T-helper 2 cell treated with Interferon-gamma antibody and Interleukin-4, amounts not matched to agents 5 μg/mL and 100 μg/mL, for 36 hours (primary cell): Measurements from ENCODE around the gene ASMT.
"Not testable (repeated sequence)": the region's sequence is repeated elsewhere in the genome, so short reads cannot be mapped to it uniquely, and the experiment has no call there.

ENCODE experiments used
- DNase-seq: peaks from one replicate; pipeline ENCODE4 v3.0.0; 2021; ENCODE audit warnings: low spot score
- H3K27ac Mint-ChIP-seq: one replicate; pipeline ENCODE4 v1.8.0; 2021; ENCODE audit warnings: mild to moderate bottlenecking, mixed read lengths
- H3K27me3 Mint-ChIP-seq: one replicate; pipeline ENCODE4 v1.8.0; 2021; ENCODE audit warnings: low read depth, mixed read lengths
- H3K36me3 Mint-ChIP-seq: one replicate; pipeline ENCODE4 v1.8.0; 2021; ENCODE audit warnings: low read depth, mixed read lengths
- H3K4me1 Mint-ChIP-seq: one replicate; pipeline ENCODE4 v1.8.0; 2021; ENCODE audit warnings: low read depth, mixed read lengths
- H3K4me3 Mint-ChIP-seq: one replicate; pipeline ENCODE4 v1.8.0; 2022; ENCODE audit warnings: mild to moderate bottlenecking, moderate library complexity, mixed read lengths
- H3K9me3 Mint-ChIP-seq: one replicate; pipeline ENCODE4 v1.8.0; 2021; ENCODE audit warnings: mixed read lengths

Gene ASMT

GRCh38 chrX:1602299-1602698, 12.6 kb upstream of the ASMT start:
- DNase-seq, result no peak
- Mint-ChIP-seq H3K36me3 (peaks cover 48% of the 10 kb centered on the region), H3K27me3 (no peaks in the 10 kb centered on the region), H3K9me3 (no peaks in the 10 kb centered on the region), H3K4me3 (no peak overlapping the region), H3K27ac (no peak overlapping the region), H3K4me1 (no peaks in the 10 kb centered on the region)

- no peak for DNase-seq
- H3K9me3 Mint-ChIP-seq, result no peaks in the 10 kb centered on the region
- H3K4me3 Mint-ChIP-seq, result no peak overlapping the region
- H3K4me1 Mint-ChIP-seq, result no peaks in the 10 kb centered on the region
- peaks cover 27% of the 10 kb centered on the region for H3K36me3 Mint-ChIP-seq
- no peaks in the 10 kb centered on the region for H3K27me3 Mint-ChIP-seq
- H3K27ac Mint-ChIP-seq, result no peak overlapping the region
Observed at GRCh38 chrX:1606496-1606895, 8.4 kb upstream of the ASMT start.

- Mint-ChIP-seq H3K27me3 (no peaks in the 10 kb centered on the region), H3K27ac (no peak overlapping the region), H3K4me3 (no peak overlapping the region), H3K9me3 (no peaks in the 10 kb centered on the region), H3K36me3 (peaks cover 8% of the 10 kb centered on the region), H3K4me1 (no peaks in the 10 kb centered on the region)
- no peak for DNase-seq
Observed at GRCh38 chrX:1609311-1609710, 5.5 kb upstream of the ASMT start.

- H3K4me3 Mint-ChIP-seq, result no peak overlapping the region
- H3K9me3 Mint-ChIP-seq, result no peaks in the 10 kb centered on the region
- peaks cover 6% of the 10 kb centered on the region for H3K36me3 Mint-ChIP-seq
- no peak overlapping the region for H3K27ac Mint-ChIP-seq
- no peaks in the 10 kb centered on the region for H3K4me1 Mint-ChIP-seq
- no peaks in the 10 kb centered on the region for H3K27me3 Mint-ChIP-seq
- DNase-seq, result no peak
Observed at GRCh38 chrX:1609762-1610161, 5.1 kb upstream of the ASMT start.

GRCh38 chrX:1610166-1610565, 4.7 kb upstream of the ASMT start:
- H3K27me3 Mint-ChIP-seq, result no peaks in the 10 kb centered on the region
- H3K27ac Mint-ChIP-seq, result no peak overlapping the region
- no peak overlapping the region for H3K4me3 Mint-ChIP-seq
- no peaks in the 10 kb centered on the region for H3K9me3 Mint-ChIP-seq
- DNase-seq, result no peak
- peaks cover 3% of the 10 kb centered on the region for H3K36me3 Mint-ChIP-seq
- no peaks in the 10 kb centered on the region for H3K4me1 Mint-ChIP-seq

GRCh38 chrX:1610736-1611135, 4.1 kb upstream of the ASMT start:
- Mint-ChIP-seq H3K9me3 (no peaks in the 10 kb centered on the region), H3K4me1 (no peaks in the 10 kb centered on the region), H3K27ac (no peak overlapping the region), H3K27me3 (no peaks in the 10 kb centered on the region), H3K4me3 (no peak overlapping the region), H3K36me3 (no peaks in the 10 kb centered on the region)
- no peak for DNase-seq

- Mint-ChIP-seq H3K4me1 (no peaks in the 10 kb centered on the region), H3K36me3 (no peaks in the 10 kb centered on the region), H3K9me3 (no peaks in the 10 kb centered on the region), H3K27me3 (no peaks in the 10 kb centered on the region), H3K27ac (no peak overlapping the region), H3K4me3 (no peak overlapping the region)
- DNase-seq, result no peak
Observed at GRCh38 chrX:1612641-1613286, 2.1 kb upstream of the ASMT start.

- H3K27me3 Mint-ChIP-seq, result no peaks in the 10 kb centered on the region
- H3K4me3 Mint-ChIP-seq, result no peak overlapping the region
- H3K36me3 Mint-ChIP-seq, result no peaks in the 10 kb centered on the region
- H3K27ac Mint-ChIP-seq, result no peak overlapping the region
- H3K9me3 Mint-ChIP-seq, result no peaks in the 10 kb centered on the region
- DNase-seq, result no peak
- peaks cover 4% of the 10 kb centered on the region for H3K4me1 Mint-ChIP-seq
Observed at GRCh38 chrX:1618689-1619088, 3.8 kb downstream of the ASMT start.

GRCh38 chrX:1623691-1624090, 8.8 kb downstream of the ASMT start:
- no peaks in the 10 kb centered on the region for H3K9me3 Mint-ChIP-seq
- no peak overlapping the region for H3K27ac Mint-ChIP-seq
- no peak overlapping the region for H3K4me3 Mint-ChIP-seq
- no peaks in the 10 kb centered on the region for H3K36me3 Mint-ChIP-seq
- H3K4me1 Mint-ChIP-seq, result peaks cover 4% of the 10 kb centered on the region
- DNase-seq, result no peak
- no peaks in the 10 kb centered on the region for H3K27me3 Mint-ChIP-seq

GRCh38 chrX:1624158-1624860, 9.4 kb downstream of the ASMT start:
- H3K36me3 Mint-ChIP-seq, DNase-seq, H3K9me3 Mint-ChIP-seq, H3K4me3 Mint-ChIP-seq, H3K4me1 Mint-ChIP-seq, H3K27me3 Mint-ChIP-seq, H3K27ac Mint-ChIP-seq: not testable (repeated sequence)

- H3K9me3 Mint-ChIP-seq, DNase-seq, H3K27me3 Mint-ChIP-seq, H3K4me1 Mint-ChIP-seq, H3K4me3 Mint-ChIP-seq, H3K27ac Mint-ChIP-seq, H3K36me3 Mint-ChIP-seq: not testable (repeated sequence)
Observed at GRCh38 chrX:1624861-1625215, 10.0 kb downstream of the ASMT start.

- H3K36me3 Mint-ChIP-seq, result no peaks in the 10 kb centered on the region
- no peaks in the 10 kb centered on the region for H3K4me1 Mint-ChIP-seq
- H3K27me3 Mint-ChIP-seq, result no peaks in the 10 kb centered on the region
- H3K9me3 Mint-ChIP-seq, result no peaks in the 10 kb centered on the region
- DNase-seq, result no peak
- H3K4me3 Mint-ChIP-seq, result no peak overlapping the region
- no peak overlapping the region for H3K27ac Mint-ChIP-seq
Observed at GRCh38 chrX:1629244-1629643, 14.4 kb downstream of the ASMT start.

- Mint-ChIP-seq H3K36me3 (peaks cover 2% of the 10 kb centered on the region), H3K4me1 (peaks cover 3% of the 10 kb centered on the region), H3K27ac (no peak overlapping the region), H3K4me3 (no peak overlapping the region), H3K9me3 (peaks cover 19% of the 10 kb centered on the region), H3K27me3 (peaks cover 4% of the 10 kb centered on the region)
- no peak for DNase-seq
Observed at GRCh38 chrX:1646009-1646408, 31.1 kb downstream of the ASMT start.

GRCh38 chrX:1649621-1650020, 34.8 kb downstream of the ASMT start:
- DNase-seq, result no peak
- Mint-ChIP-seq H3K36me3 (peaks cover 2% of the 10 kb centered on the region), H3K9me3 (peaks cover 19% of the 10 kb centered on the region), H3K27me3 (peaks cover 4% of the 10 kb centered on the region), H3K27ac (no peak overlapping the region), H3K4me3 (no peak overlapping the region), H3K4me1 (peaks cover 5% of the 10 kb centered on the region)
